Mesodermal cell (in vitro differentiated cells): ENCODE data around the gene ALG14.
"Not testable (repeated sequence)": the region's sequence is repeated elsewhere in the genome, so short reads cannot be mapped to it uniquely, and the experiment has no call there.

Experiments
- H3K27ac ChIP-seq: 2 replicates; pipeline ENCODE4 v1.7.0; 2013; ENCODE audit warnings: mild to moderate bottlenecking, low read depth, low read length, moderate library complexity; ENCODE audit not compliant: severe bottlenecking
- H3K36me3 ChIP-seq: 2 replicates; pipeline ENCODE4 v1.7.1; 2013; ENCODE audit warnings: mild to moderate bottlenecking, low read length, moderate library complexity; ENCODE audit not compliant: control insufficient read depth, insufficient read depth
- H3K4me1 ChIP-seq: one replicate; pipeline ENCODE4 v1.7.1; 2013; ENCODE audit warnings: mild to moderate bottlenecking, low read length; ENCODE audit not compliant: insufficient read depth, control insufficient read depth, poor library complexity, severe bottlenecking
- H3K4me3 ChIP-seq: 2 replicates; pipeline ENCODE4 v1.7.0; 2013; ENCODE audit warnings: low read length, control low read depth, mild to moderate bottlenecking; ENCODE audit not compliant: insufficient read depth, poor library complexity, severe bottlenecking; ENCODE audit errors: extremely low read depth
- H3K9me3 ChIP-seq: 2 replicates; pipeline ENCODE4 v1.7.1; 2013; ENCODE audit warnings: mild to moderate bottlenecking, low read length, moderate library complexity; ENCODE audit not compliant: control insufficient read depth
- WGBS, 2 experiments: methylation state at CpG; one replicate each; pipeline ENCODE4 v1.1.5; 2013; ENCODE audit warnings: missing lambda C conversion rate in 2 of 2; ENCODE audit not compliant: insufficient coverage in 2 of 2; 5-methylcytosine and 5-hydroxymethylcytosine counted together

The ALG14 gene

DNA sequence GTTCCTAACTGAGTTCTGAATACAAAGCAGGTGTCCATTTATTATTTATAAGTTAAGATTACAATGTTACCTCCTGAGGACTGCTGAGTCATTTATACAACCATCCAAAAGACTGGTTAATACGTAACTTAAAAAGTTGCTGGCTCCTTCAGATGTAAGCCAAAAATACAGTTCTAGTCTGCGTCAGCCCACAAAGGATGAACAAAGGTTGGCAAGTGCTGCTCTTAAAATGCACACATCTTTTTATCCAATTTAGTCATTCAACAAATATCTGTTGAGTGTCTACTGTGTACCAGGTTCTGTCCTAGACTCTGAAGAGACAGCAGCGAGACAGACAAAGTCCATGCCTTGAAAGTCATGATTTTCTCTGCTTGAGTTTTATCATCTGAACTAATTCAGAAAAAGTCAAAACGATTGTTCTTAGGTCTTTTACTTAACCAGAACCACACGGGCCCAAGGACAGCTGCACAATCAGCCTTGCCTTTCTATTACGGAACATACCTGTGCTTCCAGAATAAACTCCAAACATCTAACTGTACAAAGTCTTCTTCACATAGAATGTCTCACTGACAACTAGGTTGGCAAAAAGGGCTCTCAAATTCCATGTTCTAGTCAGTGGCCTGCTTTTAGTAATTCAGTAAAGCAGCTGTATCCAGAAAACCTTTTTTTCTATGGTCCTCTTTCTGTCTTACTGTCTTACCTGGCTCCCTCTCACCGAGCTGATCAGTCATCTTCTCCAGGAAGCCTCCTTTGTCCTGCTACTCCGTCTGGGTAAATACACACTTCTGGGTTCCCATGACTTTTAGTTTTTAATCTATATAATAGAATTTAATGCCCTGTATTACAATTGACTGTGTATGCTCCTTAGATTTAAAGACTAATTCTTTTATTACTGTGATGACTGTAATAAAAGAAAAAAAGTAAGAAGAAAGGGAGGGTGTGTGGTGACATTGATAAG is 130.3 kb downstream of the ALG14 start:
- Histone ChIP-seq H3K27ac (no peak overlapping the region), H3K9me3 (no peaks in the 10 kb centered on the region), H3K4me1 (peaks cover 6% of the 10 kb centered on the region), H3K36me3 (no peaks in the 10 kb centered on the region), H3K4me3 (no peak overlapping the region)
- WGBS, 2 experiments = 86 to 95% methylated on average over 6 to 7 of the region's 8 CpGs

DNA sequence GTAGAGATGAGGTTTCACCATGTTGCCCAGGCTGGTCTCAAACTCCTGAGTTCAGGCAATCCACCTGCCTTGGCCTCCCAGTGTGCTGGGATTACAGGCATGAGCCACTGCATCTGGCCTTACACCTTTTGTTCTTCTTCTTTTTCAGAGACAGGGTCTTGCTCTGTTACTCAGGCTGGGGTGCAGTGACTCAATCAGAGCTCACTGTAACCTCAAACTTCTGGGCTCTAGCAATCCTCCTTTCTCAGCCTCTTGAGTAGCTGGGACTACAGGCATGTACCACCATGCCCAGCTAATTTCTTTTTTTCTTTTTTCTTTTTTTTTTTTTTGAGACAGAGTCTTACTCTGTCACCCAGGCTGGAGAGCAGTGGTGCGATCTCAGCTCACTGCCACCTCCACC is 131.3 kb downstream of the ALG14 start:
- H3K27ac ChIP-seq, H3K36me3 ChIP-seq, H3K9me3 ChIP-seq, H3K4me3 ChIP-seq, H3K4me1 ChIP-seq: not testable (repeated sequence)
- WGBS, 2 experiments = 83% methylated on average over 1 of the region's 1 CpG; no CpG with 5 or more reads in 1 of the 2 experiments

DNA sequence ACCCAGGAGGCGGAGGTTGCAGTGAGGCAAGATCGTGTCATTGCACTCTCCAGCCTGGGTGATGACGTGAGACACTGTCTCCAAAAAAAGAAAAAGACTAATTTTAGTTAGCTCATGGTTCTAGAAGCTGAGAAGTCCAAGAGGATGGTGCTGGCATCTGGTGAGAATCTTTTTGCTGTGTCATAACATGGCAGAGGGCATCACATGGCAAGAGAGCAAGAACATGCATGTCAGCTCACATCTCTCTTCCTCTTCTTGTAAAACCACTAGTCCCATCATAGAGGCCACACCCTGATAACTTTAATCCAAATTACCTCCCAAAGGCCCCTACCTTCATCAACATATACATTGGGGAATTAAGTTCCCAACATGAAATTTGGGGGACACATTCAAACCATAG is 132.0 kb downstream of the ALG14 start:
- H3K27ac ChIP-seq = no peak overlapping the region
- no peaks in the 10 kb centered on the region for H3K9me3 ChIP-seq
- 90 to 100% methylated on average over 3 of the region's 3 CpGs for WGBS, 2 experiments
- H3K36me3 ChIP-seq = no peaks in the 10 kb centered on the region
- H3K4me1 ChIP-seq = peaks cover 15% of the 10 kb centered on the region
- no peak overlapping the region for H3K4me3 ChIP-seq

DNA sequence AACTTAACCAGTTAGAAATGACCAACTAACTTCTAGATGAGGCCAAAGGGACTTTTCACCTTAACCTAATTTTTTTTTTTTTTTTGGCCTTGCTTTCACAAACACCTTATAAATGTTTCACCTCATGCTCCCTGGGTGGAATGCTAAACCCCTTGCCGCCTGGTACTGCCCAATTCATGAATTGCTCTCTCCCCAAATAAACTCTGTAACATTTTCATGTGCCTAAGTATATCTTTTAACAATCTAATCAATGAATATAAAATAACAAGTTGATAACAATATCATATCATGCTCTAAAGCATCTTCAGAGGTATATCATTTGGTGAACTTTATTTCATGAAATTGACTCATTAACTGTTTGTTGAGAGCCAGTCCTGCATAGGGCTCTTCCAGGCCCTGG is 134.9 kb downstream of the ALG14 start:
- H3K4me1 ChIP-seq = peaks cover 18% of the 10 kb centered on the region
- H3K9me3 ChIP-seq = no peaks in the 10 kb centered on the region
- WGBS, 2 experiments = no CpG with 5 or more reads among the region's 1 CpG
- peaks cover 5% of the 10 kb centered on the region for H3K36me3 ChIP-seq
- no peak overlapping the region for H3K4me3 ChIP-seq
- H3K27ac ChIP-seq = no peak overlapping the region

DNA sequence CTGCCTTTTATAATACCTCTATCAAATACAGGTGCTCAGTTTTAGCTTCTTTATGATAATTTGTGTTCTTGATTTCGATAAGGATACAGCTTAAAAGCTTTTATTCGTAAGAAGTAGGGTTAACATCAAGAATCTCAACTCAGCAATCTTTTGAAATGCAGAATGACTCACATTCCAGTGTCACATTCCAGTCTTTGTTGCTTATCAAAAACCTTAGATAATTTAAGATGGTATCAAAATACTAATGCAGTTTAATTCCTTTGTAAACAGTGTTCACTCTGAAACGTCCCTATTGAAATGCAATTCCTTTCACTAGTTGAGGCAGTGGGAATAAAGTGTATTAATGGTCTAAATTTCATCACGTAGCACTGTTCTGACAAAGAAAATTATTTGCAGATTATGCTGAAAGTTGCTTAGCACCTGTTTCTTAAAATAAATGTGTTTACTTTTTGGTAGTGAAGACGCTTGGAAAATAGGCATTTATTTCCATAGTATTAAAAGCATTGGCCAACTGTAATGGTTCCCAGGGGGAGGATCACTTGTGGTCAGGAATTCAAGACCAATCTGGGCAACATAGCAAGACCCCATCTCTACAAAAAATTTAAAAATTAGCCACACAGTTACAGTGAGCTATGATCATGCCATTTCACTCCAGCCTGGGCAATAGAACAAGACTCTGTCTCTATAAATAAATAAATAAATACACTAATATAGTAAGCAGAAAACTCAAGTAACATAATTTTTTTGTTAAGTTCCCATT is 135.7 kb downstream of the ALG14 start:
- Histone ChIP-seq H3K4me3 (no peak overlapping the region), H3K4me1 (peaks cover 18% of the 10 kb centered on the region), H3K27ac (peak overlapping the region; percentile 26), H3K9me3 (no peaks in the 10 kb centered on the region), H3K36me3 (peaks cover 10% of the 10 kb centered on the region)
- 92 to 100% methylated on average over 1 of the region's 5 CpGs for WGBS, 2 experiments

DNA sequence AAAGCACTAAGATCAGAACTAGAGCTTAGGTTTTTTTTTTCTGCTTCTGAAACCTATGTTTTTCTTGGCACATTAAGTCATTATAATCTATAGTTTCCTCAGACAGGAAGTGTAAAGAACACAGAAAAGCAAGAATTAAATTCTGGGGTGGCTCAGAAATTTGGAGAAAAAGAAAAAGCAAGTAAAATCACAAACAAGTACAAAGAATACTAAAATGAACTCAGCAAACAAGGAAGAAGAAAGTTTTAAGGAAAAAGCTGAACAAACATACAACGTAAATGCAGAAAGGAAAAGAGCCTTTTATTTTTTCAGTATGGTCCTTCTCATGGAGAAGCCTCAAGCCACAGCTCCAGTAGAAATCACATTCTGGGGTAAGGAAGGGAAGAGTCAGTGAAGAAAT is 137.3 kb downstream of the ALG14 start:
- WGBS, 2 experiments = no CpG with 5 or more reads among the region's 1 CpG
- Histone ChIP-seq H3K36me3 (peaks cover 10% of the 10 kb centered on the region), H3K27ac (no peak overlapping the region), H3K4me1 (peaks cover 18% of the 10 kb centered on the region), H3K9me3 (no peaks in the 10 kb centered on the region), H3K4me3 (no peak overlapping the region)

DNA sequence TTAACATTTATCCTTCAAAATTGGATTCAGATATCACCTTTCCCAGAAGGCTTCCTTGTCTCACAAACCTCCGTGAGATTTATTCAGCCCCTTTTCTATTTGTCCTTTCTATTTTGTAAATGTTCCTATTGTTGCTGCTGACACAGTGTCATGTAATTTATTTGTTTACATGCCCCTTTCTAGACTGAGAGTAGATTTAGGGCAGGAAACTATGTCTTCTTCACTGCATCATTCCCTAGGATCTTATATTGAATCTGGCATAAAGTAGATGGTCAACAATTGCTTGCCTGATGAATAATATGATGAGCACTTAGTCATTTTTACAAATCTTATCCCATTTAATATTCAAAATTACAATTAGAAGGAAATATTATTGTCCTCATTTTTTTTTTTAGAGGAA is 137.7 kb downstream of the ALG14 start:
- Histone ChIP-seq H3K36me3 (peaks cover 10% of the 10 kb centered on the region), H3K9me3 (no peaks in the 10 kb centered on the region), H3K27ac (no peak overlapping the region), H3K4me1 (peaks cover 18% of the 10 kb centered on the region), H3K4me3 (no peak overlapping the region)
- WGBS, 2 experiments = 60% methylated on average over 1 of the region's 1 CpG; no CpG with 5 or more reads in 1 of the 2 experiments

DNA sequence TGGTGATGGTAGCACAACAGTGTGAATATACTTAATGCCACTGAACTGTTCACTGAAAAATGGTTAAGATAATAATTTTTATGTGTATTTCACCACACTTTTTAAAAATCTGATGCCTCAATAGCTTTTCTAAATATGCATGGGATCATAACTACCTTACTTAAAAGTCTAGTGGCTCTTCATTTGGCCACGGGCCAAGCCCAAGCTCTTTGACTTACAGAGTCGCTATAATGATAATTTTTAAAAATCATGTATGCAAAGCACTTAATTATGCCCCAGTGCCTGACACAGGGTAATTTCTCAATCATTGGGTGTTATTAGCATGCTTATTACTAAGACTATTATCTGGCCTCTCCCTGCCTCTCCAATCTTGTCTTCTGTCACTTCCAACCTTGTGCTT is 138.2 kb downstream of the ALG14 start:
- Histone ChIP-seq H3K27ac (no peak overlapping the region), H3K4me3 (no peak overlapping the region), H3K4me1 (peaks cover 23% of the 10 kb centered on the region), H3K36me3 (peaks cover 10% of the 10 kb centered on the region), H3K9me3 (no peaks in the 10 kb centered on the region)
- WGBS, 2 experiments = no CpG with 5 or more reads among the region's 2 CpGs

DNA sequence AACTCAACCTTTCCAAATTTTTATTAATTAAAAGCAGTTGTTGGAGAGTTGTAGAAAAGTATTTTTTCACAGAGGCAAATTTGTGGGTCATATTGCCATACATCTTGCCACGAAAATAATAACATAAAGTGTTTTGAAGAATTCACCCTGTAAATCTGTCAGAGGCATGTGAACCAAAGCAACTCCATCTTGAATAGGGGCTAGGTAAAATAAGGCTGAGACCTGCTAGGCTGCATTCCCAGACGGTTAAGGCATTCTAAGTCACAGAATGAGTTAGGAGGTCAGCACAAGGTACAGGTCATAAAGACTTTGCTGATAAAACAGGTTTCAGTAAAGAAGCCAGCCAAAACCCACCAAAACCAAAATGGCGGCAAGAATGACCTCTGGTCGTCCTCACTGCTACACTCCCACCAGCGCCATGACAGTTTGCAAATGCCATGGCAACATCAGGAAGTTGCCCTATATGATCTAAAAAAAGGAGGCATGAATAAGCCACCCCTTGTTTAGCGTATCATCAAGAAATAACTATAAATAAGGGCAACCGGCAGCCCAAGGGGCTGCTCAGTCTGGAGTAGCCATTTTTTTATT is 141.4 kb downstream of the ALG14 start:
- WGBS, 2 experiments = 86 to 100% methylated on average over 4 of the region's 7 CpGs
- Histone ChIP-seq H3K9me3 (no peaks in the 10 kb centered on the region), H3K4me1 (peaks cover 16% of the 10 kb centered on the region), H3K36me3 (peaks cover 10% of the 10 kb centered on the region), H3K4me3 (no peak overlapping the region), H3K27ac (no peak overlapping the region)

DNA sequence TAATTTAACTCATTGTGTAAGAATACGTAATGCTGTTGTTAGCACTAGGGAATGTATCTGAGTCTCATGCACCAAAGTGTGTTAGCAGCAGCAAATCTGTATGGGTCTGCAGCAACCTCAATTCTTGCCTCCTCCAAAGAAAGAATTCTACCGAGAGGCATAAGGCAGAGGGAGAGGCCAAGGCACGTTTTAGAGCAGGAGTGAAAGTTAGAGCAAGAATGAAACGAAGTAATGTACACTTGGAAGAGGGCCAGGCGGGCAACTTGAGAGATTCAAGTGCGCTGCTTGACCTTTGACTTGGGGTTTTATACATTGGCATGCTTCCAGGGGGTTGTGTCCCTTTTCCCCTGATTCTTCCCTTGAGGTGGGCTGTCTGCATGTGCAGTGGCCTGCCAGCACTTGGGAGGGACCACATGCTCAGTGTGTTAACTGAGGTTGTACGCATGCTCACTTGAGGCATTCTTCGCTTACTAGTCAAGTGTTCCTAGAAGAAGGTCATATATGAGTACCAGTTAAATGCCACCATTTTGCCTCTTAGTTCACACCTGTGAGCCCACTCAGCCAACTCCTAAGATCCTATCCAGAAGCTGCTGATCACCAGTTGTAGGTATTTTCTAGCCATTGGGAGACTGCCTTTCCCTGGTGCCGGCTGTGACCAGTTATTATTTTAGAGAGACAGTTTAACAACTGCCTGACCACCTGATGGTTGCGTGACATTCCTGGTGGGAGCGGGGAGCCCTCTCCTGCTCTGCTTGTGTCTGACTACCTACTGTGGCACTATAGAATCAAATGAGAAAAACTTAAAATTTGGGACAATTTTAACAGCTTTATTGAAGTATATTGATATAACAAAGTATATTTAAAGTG is 143.2 kb downstream of the ALG14 start:
- Histone ChIP-seq H3K36me3 (peaks cover 18% of the 10 kb centered on the region), H3K4me1 (peaks cover 9% of the 10 kb centered on the region), H3K27ac (no peak overlapping the region), H3K4me3 (peak overlapping the region; percentile 12), H3K9me3 (no peaks in the 10 kb centered on the region)
- WGBS, 2 experiments = 83 to 93% methylated on average over 8 of the region's 11 CpGs
